RKO (cell line): ENCODE results near the gene GPC1.

Experiments used
- DNase-seq: peaks from one replicate; pipeline ENCODE4 v3.0.0-alpha.2; 2016; ENCODE audit warnings: low spot score

The GPC1 gene

DNA sequence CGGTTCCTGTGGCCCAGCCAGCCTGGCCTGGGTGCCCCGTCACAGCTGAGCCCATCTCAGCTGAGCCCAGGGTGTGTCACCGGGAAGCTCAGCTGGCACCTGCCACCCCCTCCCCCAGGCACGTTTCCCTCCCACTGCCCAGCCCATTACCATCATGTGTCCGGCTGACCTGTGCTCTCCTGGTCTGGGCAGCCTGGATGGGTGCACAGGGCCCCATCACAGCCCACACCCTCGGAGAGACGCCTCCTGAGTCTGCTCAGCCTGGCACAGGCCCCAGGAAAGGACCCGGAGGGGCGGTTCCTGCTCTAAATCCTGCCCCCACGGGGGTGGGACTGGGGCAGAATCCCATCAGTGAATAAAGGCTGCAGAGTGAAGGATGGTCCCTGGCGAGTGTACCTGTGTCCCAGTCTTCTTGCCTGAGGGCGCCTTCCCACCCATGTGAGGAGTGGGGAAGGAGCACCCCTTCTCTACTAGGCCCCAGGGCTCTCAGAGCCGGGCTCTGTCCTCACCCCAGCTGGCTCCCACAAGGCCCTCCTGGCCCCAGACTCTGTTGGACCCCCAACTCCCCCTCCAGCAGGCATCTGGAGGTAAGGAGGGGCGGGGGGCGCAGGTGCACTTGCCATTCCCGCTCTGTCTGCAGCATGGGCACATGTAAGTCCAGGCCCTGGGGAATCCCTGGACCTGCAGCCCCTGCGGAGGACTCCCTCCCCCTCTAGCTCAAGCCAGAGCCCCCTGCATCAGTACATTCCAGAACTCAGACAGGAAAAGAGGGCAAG lies 21.2 kb downstream of the GPC1 start:
- DNase-seq: no peak

DNA sequence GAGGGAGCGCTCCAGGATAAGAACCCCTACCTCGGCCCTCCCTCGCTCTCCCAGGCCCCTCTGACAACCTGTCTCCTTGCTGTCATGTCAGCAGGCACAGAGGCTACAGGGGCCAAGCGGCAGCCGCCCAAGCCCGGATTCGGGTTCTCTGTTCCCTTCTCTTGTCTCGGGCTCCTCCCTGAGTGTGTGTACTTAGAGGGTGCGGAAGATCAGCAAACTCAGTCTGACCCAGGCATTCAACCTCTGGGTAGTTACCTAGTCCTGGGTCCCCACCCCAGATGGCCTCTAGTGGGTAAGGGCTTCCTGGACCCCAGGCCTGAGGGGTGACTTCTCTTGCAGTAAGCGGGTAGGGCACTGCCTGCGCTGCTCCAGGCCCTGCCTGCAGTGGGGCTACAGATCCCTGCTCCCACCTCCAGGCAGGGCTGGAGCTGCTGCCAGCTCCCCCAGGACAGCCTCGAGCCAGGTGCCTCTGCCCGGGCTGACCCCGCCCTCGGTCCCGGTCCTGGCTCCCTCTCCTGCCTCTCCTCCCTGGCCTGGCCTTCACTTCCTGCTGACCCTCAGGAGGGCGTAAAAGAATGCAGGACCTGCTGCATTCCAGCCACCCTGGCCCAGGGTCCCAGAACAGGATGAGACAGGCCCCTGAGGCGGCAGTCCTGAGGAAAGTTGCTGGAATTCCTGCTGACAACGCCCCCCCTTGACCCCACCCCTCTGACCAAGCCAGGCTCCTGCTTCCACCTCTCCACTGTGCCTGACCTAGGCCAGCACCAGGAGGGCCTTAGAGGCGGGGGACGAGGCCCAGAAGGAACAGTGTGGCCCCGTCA lies 22.0 kb downstream of the GPC1 start:
- DNase-seq: no peak

DNA sequence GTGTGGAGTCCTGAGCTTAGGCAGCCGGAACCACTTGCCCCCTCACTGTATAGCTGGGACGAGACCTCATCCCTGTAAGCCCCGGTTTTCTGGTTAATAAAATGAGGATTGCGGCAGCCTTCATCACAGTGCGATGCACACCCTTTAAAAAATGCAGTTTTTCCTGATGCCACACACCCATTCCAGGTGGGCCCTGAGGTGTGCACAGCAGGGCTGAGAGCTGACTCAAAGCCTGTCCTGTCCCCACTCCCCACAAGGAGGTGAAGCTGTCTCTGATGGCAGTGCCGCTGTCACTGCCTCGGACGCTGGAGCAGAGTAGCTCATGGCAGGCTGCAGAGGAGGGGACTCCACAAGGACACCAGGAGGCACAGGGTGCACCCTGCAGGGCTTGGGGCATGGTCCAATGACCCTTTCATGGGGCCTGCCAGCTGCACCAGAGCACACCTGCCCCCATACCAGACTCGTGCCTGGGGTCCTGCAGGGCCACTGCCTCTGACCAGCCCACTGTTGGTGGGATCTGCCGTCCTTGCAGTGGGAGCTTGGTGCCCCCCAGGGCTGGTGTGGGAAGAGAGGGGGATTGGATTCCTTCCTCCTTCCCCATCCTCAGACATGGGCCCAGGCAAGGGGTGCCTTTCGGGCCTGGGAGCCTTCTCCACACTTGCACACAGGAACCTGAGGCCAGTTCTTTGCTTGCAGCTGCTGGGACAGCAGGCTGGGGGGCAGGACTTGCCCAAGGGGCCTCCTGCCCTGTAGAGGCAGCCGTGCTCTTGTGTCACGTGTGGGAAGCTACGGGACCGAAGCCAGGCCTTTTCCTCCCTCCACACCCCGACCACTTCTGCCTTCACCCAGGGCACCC lies 22.8 kb downstream of the GPC1 start:
- DNase-seq: no peak

DNA sequence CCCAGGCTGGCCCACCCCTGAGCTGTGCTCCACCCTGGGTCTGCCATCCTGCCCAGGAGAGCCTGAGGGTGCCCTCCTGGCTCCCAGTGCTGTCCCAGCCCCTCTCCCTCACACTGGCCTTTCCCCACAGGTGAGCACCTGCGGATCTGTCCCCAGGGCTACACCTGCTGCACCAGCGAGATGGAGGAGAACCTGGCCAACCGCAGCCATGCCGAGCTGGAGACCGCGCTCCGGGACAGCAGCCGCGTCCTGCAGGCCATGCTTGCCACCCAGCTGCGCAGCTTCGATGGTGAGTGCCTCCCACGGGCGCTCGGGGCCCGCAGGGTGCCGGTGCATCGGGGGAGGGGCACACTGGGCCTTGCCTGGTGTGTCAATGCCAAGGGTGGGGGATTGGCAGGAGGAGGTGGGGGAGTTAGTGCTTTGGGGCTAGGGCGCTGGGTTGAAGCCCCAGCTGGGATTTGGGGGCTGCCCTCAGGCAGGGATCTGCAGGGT lies 23.5 kb downstream of the GPC1 start:
- no peak for DNase-seq

DNA sequence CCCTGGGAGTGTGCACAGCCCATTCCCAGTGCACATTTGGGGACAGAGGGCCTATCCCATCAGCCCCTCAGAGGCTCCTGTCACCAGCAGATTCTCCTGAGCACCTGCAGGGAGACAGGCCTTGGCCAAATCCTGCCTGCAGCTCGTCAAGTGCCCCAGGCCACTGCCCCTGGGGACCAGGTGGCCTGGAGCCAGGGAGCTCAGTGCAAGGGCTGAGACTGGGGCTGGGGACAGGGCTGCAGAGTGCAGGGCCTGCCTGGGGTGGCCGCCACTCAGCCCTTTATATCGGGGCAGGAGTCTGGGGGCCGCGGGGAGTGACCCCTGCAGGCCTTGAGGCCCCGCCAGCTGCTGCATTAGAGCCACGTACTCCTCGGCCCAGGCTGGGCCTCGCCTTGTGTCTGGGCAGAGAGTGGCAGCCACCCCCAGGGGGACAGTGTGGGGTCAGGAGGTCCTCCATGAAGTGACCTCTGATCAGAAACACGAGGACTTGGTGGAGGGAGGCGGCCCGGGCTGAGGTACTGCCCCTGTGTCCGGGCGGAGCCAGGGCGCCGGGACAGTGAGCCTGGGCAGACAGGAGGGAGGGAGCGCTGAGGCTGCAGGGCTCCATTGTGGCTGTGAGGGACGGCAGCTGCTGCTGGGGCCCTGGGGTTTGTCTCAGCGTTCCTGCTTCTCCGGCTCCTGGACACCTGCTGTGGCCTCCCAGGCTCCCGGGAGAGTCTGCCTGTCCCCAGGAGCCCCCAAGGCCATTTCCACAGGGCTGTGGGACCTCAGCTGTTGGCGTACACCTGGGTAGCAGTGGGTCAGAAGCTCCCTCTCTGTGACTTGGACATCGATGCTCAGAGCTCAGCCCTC lies 24.2 kb downstream of the GPC1 start:
- DNase-seq: no peak

DNA sequence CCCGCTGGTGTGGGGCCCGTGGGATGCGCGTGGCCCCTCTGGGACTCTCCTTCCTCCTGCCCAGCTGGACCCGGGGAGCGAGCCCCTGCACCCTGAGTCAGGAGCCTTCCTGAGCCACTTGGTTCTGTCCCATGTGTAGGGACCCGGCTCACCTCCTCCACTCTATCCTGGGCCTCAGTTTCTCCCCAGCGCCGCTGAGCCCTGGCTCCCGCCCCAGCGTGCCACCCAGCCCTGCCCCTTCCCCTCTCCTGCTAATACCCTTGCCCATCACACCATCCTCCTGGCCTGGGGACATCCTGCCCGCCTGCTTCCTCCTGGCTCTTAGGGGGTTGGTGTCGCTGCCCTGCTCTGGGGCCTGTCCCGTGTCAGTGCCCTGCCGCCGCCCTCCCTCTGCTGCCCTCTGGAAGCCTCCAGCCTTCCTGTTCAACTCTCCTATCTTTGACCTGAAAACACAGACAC lies 24.8 kb downstream of the GPC1 start:
- no peak for DNase-seq

DNA sequence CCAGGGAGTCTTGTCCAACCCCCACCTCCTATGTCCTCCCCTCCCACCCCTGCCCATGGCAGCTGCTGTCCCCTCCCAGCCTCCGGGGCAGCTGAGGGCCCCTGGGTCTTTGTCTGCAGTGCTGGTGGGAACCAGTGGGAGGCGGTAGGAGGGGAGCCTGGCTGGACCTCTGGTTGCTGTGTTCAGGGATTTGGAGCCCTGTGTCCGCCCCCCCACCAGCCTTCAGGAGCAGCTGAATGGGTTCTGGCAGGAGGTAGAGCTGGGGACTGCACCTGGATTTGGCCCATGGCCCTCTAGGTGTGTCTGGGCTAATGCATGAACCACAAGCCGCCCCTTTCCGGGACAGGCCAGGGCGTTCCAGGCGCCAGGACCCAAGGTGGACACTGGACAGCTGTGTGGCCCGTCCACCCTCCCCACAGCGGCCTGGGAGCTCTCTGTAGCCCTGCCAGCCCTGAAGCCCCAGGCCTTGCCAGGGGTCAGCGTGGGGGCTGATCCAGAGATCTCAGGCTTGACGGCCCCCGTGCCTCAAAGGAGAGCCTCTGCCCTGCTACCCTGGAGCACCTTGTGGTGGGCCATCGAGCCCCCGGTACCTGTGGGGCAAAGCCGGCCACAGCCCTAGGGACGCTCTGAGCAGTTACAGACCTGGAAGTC lies 25.4 kb downstream of the GPC1 start:
- no peak for DNase-seq

DNA sequence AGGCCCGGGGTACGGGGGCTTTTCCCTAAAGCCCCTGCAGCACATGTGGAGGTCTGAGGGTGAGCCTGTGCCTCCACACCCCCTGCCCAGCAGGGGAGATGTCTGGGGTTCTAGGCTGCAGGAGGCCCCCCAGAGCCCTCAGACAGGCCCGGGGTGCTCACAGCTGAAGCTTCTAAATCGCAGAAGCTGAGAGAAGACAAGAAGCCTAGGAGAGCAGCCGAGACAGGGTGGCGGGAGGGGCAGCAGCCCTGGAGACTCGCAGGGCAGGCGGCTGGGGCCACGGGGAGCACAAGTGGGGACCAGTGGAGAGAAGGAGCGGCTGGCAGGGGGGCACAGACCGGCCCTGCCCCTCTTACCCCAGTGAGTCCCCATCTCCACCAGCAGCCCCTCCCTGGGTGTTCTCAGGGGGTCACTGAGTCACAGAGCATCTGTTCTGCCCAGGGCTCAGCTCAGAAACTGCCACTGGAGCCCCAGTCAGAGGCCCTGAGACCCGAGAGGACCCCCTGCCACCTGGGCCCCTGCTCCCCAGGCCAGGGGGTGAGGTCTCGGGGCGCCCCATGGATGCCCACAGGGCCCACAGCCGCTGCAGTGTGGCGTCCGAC lies 26.1 kb downstream of the GPC1 start:
- DNase-seq: no peak

DNA sequence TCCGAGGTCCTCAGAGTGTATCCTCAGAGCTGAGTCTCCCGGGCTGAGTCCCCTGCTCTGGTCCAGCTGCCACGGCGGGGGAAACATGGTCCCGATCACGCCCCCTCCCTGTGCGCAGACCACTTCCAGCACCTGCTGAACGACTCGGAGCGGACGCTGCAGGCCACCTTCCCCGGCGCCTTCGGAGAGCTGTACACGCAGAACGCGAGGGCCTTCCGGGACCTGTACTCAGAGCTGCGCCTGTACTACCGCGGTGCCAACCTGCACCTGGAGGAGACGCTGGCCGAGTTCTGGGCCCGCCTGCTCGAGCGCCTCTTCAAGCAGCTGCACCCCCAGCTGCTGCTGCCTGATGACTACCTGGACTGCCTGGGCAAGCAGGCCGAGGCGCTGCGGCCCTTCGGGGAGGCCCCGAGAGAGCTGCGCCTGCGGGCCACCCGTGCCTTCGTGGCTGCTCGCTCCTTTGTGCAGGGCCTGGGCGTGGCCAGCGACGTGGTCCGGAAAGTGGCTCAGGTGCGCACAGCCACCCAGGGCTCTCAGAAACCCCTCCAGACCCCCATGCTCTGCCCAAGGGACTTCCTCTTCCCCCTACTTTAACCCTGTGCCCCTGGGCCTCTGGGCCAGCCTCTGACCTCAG lies 26.7 kb downstream of the GPC1 start:
- DNase-seq: no peak

DNA sequence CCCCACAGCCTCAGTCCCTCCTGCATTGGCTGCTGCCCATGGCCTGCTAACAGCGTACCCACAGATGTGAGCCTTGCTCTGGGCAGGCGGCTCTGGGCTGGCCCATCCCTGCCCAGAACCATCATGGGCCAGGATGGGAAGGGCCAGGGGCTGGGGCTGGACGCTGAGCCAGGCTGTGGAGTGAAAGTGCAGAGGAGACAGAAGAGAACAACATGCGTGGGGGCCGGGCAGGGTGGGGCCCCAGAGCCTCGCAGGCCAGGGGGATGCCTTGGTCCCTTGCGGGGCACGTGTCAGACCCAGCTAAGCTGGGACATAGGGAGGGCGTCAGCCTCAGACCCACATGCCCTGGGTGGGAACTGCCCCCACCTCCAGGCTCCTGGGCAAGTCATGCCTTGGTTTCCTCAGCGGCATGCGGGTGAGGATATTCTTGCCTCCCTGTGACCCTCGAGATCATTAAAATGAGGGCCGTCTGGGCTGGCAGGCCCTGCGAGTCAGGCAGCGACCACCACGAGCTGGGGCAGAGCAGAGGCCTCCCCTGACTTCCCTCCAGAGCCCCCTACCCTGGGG lies 27.3 kb downstream of the GPC1 start:
- DNase-seq: no peak

DNA sequence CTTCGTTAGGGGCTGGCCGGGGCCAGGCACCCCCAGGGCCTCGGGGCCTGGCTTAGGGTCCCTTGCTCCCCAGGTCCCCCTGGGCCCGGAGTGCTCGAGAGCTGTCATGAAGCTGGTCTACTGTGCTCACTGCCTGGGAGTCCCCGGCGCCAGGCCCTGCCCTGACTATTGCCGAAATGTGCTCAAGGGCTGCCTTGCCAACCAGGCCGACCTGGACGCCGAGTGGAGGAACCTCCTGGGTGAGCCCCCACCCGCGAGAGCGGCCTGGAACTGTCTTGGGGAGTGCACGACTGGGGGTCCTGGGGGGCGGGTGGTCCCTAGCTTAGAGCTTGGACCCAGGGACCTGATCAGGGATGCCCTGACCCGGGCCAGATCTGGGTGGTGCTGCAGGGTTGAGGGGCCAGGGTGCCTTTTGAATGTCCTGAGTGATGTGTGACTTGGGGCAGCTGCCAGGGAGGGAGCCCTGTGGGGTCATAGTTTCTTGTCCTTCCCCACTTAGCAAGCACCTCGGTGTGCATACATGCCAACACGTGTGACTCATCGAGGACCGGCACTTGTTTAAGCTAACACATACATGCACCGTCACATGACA lies 27.9 kb downstream of the GPC1 start:
- no peak for DNase-seq

DNA sequence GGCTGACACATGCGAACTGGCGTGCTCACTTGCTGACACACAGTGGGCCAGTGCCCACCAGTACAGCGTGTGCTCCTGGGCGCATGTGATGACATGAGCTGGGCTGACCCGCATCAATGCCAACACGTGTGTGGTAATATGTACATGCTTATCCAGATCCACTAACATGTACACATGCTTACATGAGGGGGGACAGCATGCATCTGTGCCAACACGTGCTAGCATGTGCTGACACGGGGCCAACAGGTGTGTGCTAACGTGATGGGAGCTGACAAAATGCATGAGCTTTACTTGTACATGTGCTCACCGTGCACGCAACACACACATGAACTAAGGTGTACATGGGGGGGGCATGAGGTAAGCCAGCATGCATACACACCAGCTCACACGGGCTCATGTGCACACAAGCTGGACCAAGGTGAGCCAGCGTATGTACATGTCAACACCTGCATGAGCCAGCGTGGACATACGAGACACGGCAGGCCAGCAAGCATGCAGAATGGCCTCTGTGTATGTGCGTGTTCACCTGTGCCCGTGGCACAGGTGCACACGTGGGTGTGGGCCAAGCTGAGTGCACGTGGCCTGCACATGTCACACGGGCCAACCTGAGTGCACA lies 28.5 kb downstream of the GPC1 start:
- no peak for DNase-seq

DNA sequence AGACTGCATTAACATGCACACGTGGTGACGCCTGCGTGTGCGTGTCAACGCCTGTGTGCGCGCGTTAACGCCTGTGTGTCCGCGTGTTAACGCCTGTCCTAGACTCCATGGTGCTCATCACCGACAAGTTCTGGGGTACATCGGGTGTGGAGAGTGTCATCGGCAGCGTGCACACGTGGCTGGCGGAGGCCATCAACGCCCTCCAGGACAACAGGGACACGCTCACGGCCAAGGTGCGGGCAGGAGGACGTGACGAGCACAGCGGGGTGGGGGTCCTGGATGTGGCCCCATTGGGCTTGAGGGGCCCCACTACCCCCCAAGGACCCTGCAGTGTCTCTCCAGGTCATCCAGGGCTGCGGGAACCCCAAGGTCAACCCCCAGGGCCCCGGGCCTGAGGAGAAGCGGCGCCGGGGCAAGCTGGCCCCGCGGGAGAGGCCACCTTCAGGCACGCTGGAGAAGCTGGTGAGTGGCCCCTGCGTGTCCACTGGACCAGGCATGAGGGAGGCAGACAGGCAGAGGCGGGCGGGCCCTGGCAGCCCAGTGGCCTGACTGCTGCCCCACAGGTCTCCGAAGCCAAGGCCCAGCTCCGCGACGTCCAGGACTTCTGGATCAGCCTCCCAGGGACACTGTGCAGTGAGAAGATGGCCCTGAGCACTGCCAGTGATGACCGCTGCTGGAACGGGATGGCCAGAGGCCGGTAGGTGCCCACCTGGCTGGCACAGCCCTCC lies 29.2 kb downstream of the GPC1 start:
- no peak for DNase-seq

DNA sequence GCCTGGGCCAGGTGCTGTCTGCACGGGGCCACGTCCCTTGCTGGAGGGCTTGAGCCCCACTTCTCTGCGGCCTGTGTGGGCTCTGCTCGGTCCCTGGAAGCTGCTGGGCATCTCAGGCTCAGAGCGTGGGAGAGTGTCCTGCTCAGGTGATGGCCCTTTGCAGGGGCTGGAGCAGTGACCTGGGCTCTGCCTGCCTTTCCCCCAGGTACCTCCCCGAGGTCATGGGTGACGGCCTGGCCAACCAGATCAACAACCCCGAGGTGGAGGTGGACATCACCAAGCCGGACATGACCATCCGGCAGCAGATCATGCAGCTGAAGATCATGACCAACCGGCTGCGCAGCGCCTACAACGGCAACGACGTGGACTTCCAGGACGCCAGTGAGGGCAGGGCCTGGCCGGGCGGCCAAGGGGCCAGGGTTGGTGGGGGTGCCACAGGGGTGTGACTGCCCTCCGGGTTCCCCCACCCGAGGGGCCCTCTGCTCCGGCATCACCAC lies 29.9 kb downstream of the GPC1 start:
- DNase-seq: no peak

DNA sequence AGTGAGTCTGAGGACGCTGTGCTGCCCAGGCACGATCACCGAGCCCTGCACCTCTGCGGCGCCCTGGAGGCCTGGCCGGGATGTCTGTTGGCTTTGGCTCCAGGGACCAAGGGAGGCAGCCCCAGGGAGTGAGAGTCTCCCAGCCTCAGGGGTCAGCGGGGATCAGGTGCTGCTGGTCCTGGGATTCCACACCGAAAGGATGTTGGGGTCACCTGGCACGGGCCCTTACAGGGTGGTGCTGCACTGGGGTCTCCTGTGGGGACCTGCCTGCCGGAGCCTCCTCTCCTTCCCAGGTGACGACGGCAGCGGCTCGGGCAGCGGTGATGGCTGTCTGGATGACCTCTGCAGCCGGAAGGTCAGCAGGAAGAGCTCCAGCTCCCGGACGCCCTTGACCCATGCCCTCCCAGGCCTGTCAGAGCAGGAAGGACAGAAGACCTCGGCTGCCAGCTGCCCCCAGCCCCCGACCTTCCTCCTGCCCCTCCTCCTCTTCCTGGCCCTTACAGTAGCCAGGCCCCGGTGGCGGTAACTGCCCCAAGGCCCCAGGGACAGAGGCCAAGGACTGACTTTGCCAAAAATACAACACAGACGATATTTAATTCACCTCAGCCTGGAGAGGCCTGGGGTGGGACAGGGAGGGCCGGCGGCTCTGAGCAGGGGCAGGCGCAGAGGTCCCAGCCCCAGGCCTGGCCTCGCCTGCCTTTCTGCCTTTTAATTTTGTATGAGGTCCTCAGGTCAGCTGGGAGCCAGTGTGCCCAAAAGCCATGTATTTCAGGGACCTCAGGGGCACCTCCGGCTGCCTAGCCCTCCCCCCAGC lies 30.5 kb downstream of the GPC1 start:
- DNase-seq: no peak

DNA sequence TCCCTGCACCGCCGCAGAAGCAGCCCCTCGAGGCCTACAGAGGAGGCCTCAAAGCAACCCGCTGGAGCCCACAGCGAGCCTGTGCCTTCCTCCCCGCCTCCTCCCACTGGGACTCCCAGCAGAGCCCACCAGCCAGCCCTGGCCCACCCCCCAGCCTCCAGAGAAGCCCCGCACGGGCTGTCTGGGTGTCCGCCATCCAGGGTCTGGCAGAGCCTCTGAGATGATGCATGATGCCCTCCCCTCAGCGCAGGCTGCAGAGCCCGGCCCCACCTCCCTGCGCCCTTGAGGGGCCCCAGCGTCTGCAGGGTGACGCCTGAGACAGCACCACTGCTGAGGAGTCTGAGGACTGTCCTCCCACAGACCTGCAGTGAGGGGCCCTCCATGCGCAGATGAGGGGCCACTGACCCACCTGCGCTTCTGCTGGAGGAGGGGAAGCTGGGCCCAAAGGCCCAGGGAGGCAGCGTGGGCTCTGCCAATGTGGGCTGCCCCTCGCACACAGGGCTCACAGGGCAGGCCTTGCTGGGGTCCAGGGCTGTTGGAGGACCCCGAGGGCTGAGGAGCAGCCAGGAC lies 31.2 kb downstream of the GPC1 start:
- DNase-seq: no peak
